Measurements from ENCODE around the gene GBE1.

DNA sequence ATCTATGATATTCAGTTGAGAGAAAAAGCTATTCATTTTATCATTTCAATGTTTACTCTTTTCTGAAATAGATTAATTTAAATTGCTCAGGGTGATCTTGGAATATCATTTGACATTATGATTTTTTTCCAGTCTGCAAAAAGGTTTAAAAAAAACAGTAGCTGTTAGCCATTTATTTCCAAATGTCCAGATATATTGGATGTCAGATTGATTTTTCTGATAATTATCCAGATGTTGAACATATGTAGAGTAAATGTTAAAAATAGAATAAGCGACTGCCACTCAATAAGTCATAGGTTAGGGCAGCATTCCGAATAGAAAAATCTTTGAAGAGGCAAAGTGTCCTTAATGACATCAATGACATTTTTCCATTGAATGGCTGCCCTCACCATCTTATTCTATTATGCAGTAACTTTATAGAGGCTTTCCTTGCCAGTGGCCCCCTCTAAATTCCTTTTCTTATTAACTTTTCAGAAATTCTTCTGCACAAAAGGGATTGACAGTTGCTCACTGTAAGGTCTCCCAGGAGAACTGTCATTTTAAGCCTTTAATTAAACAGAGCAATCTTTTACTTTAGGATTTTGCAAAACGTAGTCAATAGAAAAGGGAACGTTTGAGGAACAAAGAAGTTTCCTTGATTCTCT is 316.5 kb downstream of the GBE1 start:
- TF ChIP-seq, protein P1, sequence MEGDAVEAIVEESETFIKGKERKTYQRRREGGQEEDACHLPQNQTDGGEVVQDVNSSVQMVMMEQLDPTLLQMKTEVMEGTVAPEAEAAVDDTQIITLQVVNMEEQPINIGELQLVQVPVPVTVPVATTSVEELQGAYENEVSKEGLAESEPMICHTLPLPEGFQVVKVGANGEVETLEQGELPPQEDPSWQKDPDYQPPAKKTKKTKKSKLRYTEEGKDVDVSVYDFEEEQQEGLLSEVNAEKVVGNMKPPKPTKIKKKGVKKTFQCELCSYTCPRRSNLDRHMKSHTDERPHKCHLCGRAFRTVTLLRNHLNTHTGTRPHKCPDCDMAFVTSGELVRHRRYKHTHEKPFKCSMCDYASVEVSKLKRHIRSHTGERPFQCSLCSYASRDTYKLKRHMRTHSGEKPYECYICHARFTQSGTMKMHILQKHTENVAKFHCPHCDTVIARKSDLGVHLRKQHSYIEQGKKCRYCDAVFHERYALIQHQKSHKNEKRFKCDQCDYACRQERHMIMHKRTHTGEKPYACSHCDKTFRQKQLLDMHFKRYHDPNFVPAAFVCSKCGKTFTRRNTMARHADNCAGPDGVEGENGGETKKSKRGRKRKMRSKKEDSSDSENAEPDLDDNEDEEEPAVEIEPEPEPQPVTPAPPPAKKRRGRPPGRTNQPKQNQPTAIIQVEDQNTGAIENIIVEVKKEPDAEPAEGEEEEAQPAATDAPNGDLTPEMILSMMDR (IDR thresholded peaks at IDR 0.05): no peak
- no peak for TF ChIP-seq POLR2A (IDR thresholded peaks at IDR 0.05)

Data from adrenal gland (tissue), 5 donors.